Hepatic stellate cell (primary cell): ENCODE results near the gene CD81.
"Not testable (repeated sequence)": the region's sequence is repeated elsewhere in the genome, so short reads cannot be mapped to it uniquely, and the experiment has no call there.

Experiments
- DNase-seq: peaks from one replicate; pipeline ENCODE4 v3.0.0; 2011; ENCODE audit warnings: low spot score

Gene CD81

GRCh38 chr11:2376751-2377451 is at the start of gene CD81:
TSS of gene CD81 (plus strand) at chr11:2377310. CDS start at chr11:2377550, 240 bp downstream.
- peak; percentile 73 for DNase-seq

- no peak for DNase-seq
Observed at GRCh38 chr11:2328021-2328420, 49.1 kb upstream of the CD81 start.

GRCh38 chr11:2328656-2329354 is 48.3 kb upstream of the CD81 start:
- DNase-seq: no peak

- no peak for DNase-seq
Observed at GRCh38 chr11:2329551-2329950, 47.6 kb upstream of the CD81 start.

GRCh38 chr11:2330696-2331095 is 46.4 kb upstream of the CD81 start:
- no peak for DNase-seq

- no peak for DNase-seq
Observed at GRCh38 chr11:2331404-2331803, 45.7 kb upstream of the CD81 start.

GRCh38 chr11:2332569-2332968 is 44.5 kb upstream of the CD81 start:
- DNase-seq: not testable (repeated sequence)

- DNase-seq: not testable (repeated sequence)
Observed at GRCh38 chr11:2333486-2334205, 43.5 kb upstream of the CD81 start.

- not testable (repeated sequence) for DNase-seq
Observed at GRCh38 chr11:2335286-2335685, 41.8 kb upstream of the CD81 start.

GRCh38 chr11:2338760-2339159 is 38.4 kb upstream of the CD81 start:
- DNase-seq: not testable (repeated sequence)

- no peak for DNase-seq
Observed at GRCh38 chr11:2342557-2342956, 34.6 kb upstream of the CD81 start.

GRCh38 chr11:2342981-2343380 is 34.1 kb upstream of the CD81 start:
- no peak for DNase-seq

GRCh38 chr11:2343502-2343901 is 33.6 kb upstream of the CD81 start:
- no peak for DNase-seq

GRCh38 chr11:2345050-2345449 is 32.1 kb upstream of the CD81 start:
- DNase-seq: no peak

GRCh38 chr11:2346014-2346413 is 31.1 kb upstream of the CD81 start:
- DNase-seq: no peak

GRCh38 chr11:2346586-2347307 is 30.4 kb upstream of the CD81 start:
- no peak for DNase-seq

- no peak for DNase-seq
Observed at GRCh38 chr11:2347308-2347830, 29.7 kb upstream of the CD81 start.

GRCh38 chr11:2348986-2349385 is 28.1 kb upstream of the CD81 start:
- DNase-seq: no peak

- DNase-seq: no peak
Observed at GRCh38 chr11:2351701-2352100, 25.4 kb upstream of the CD81 start.

GRCh38 chr11:2352420-2352819 is 24.7 kb upstream of the CD81 start:
- no peak for DNase-seq

- DNase-seq: peak; percentile 64
Observed at GRCh38 chr11:2355000-2355644, 22.0 kb upstream of the CD81 start.

GRCh38 chr11:2357246-2357645 is 19.9 kb upstream of the CD81 start:
- no peak for DNase-seq
